ENCODE data around the gene PTCH2.

The PTCH2 gene

GRCh38 chr1:44780583-44781121 lies 62.4 kb downstream of the PTCH2 start:
- TF ChIP-seq RARB (CRISPR knock-in tag; IDR thresholded peaks at IDR 0.05) (no peak), CSRNP3 (CRISPR knock-in tag; IDR thresholded peaks at IDR 0.05) (no peak), BACH2 (CRISPR knock-in tag; IDR thresholded peaks at IDR 0.05; ENCODE audit: borderline replicate concordance) (no peak), CREB5 (CRISPR knock-in tag; IDR thresholded peaks at IDR 0.05; ENCODE audit: low read depth) (no peak), PPARA (CRISPR knock-in tag; IDR thresholded peaks at IDR 0.05; ENCODE audit: borderline replicate concordance) (no peak)
- ATAC-seq = no peak

- no peak for ATAC-seq
- TF ChIP-seq ARNTL (CRISPR knock-in tag; IDR thresholded peaks at IDR 0.05; ENCODE audit: borderline replicate concordance, low read depth) = no peak
- TF ChIP-seq PATZ1 (CRISPR knock-in tag; IDR thresholded peaks at IDR 0.05; ENCODE audit: borderline replicate concordance) = no peak
- no peak for TF ChIP-seq ZFP30 (CRISPR knock-in tag; IDR thresholded peaks at IDR 0.05)
- no peak for TF ChIP-seq ZC3H10 (CRISPR knock-in tag; IDR thresholded peaks at IDR 0.05)
- no peak for TF ChIP-seq PPARA (CRISPR knock-in tag; IDR thresholded peaks at IDR 0.05; ENCODE audit: borderline replicate concordance)
- no peak for TF ChIP-seq TSHZ2 (CRISPR knock-in tag; IDR thresholded peaks at IDR 0.05)
- no peak for TF ChIP-seq SNAI2 (CRISPR knock-in tag; IDR thresholded peaks at IDR 0.05)
- no peak for TF ChIP-seq ESRRG (CRISPR knock-in tag; IDR thresholded peaks at IDR 0.05)
- no peak for TF ChIP-seq ZFP3 (CRISPR knock-in tag; IDR thresholded peaks at IDR 0.05)
- TF ChIP-seq RARB (CRISPR knock-in tag; IDR thresholded peaks at IDR 0.05) = no peak
- TF ChIP-seq ISL1 (CRISPR knock-in tag; IDR thresholded peaks at IDR 0.05) = no peak
- no peak for TF ChIP-seq TOX (CRISPR knock-in tag; IDR thresholded peaks at IDR 0.05; ENCODE audit: borderline replicate concordance)
- no peak for TF ChIP-seq OSR1 (CRISPR knock-in tag; IDR thresholded peaks at IDR 0.05)
- TF ChIP-seq CSRNP3 (CRISPR knock-in tag; IDR thresholded peaks at IDR 0.05) = no peak
- TF ChIP-seq ZNF565 (CRISPR knock-in tag; conservative IDR thresholded peaks at IDR 0.05; ENCODE audit: low read depth) = no peak
Observed at GRCh38 chr1:44778705-44779576, 64.1 kb downstream of the PTCH2 start.

- no peak for ATAC-seq
Observed at GRCh38 chr1:44777969-44778635, 65.0 kb downstream of the PTCH2 start.

More at GRCh38 chr1:44777969-44778635, 65.0 kb downstream of the PTCH2 start:
- TF ChIP-seq PATZ1 (CRISPR knock-in tag; IDR thresholded peaks at IDR 0.05; ENCODE audit: borderline replicate concordance) (no peak), POU6F1 (CRISPR knock-in tag; IDR thresholded peaks at IDR 0.05; ENCODE audit: borderline replicate concordance, low read depth) (no peak), ZNF70 (CRISPR knock-in tag; IDR thresholded peaks at IDR 0.05) (no peak), ESRRG (CRISPR knock-in tag; IDR thresholded peaks at IDR 0.05) (no peak), ZNF565 (CRISPR knock-in tag; conservative IDR thresholded peaks at IDR 0.05; ENCODE audit: low read depth) (no peak)
